ENCODE results near the gene POLR3B.

DNA sequence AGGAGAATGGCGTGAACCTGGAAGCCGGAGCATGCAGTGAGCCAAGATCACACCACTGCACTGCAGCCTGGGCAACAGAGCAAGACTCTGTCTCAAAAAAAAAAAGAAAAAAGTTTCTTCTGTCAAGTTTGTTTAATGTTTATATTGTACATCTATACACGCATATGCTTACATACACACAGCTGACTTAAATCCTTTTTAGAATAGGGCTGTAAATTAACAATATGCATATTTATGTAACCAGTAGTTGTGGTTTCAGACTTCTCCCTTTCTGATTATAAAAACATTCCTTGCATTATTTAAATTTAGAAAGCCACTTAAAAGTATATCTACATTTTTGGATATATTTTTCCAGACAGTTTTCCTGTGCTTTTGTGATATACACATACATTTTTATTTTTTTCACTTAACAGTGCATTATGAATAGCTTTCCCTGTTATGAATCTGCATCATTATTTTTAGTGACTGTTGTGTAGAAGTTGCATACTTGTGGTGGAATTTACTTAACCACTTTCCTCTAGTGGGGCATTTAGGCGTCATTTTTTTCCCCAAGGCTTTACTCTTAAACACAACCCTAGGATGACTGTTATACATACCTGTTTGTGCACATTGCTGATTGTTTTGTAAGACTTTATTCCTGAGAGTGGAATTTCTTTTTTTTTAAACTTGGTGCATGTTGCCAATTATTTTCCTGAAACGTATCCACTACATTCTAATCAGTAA is 29.4 kb downstream of the POLR3B start:
- TF ChIP-seq, protein P1, sequence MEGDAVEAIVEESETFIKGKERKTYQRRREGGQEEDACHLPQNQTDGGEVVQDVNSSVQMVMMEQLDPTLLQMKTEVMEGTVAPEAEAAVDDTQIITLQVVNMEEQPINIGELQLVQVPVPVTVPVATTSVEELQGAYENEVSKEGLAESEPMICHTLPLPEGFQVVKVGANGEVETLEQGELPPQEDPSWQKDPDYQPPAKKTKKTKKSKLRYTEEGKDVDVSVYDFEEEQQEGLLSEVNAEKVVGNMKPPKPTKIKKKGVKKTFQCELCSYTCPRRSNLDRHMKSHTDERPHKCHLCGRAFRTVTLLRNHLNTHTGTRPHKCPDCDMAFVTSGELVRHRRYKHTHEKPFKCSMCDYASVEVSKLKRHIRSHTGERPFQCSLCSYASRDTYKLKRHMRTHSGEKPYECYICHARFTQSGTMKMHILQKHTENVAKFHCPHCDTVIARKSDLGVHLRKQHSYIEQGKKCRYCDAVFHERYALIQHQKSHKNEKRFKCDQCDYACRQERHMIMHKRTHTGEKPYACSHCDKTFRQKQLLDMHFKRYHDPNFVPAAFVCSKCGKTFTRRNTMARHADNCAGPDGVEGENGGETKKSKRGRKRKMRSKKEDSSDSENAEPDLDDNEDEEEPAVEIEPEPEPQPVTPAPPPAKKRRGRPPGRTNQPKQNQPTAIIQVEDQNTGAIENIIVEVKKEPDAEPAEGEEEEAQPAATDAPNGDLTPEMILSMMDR (conservative IDR thresholded peaks at IDR 0.05 in 1 of 2, IDR thresholded peaks at IDR 0.05 in 1 of 2; ENCODE audit: low read depth in 1 of 2, low read length in 2 of 2) = no peak
- TF ChIP-seq EZH2 (IDR thresholded peaks at IDR 0.05; ENCODE audit: low read length, missing control alignments) = no peak
